Progenitor cell of endocrine pancreas (in vitro differentiated cells): ENCODE data around the gene NAP1L5. TPM values are rescaled to one million over a fixed set of nuclear protein-coding genes. Genes with fewer than 3 reads are reported as not detected.

Source experiments
- DNase-seq: peaks from one replicate; pipeline ENCODE4 v3.0.0; 2021; ENCODE audit warnings: low spot score; ENCODE audit not compliant: unreplicated experiment
- H3K27ac Mint-ChIP-seq: 2 replicates; pipeline ENCODE4 v1.8.0; 2021; ENCODE audit warnings: mild to moderate bottlenecking, moderate library complexity, mixed read lengths
- H3K27me3 Mint-ChIP-seq: 2 replicates; pipeline ENCODE4 v1.8.0; 2021; ENCODE audit warnings: mixed read lengths
- H3K36me3 Mint-ChIP-seq: 2 replicates; pipeline ENCODE4 v1.8.0; 2022; ENCODE audit warnings: mixed read lengths; ENCODE audit not compliant: insufficient read depth
- H3K4me1 Mint-ChIP-seq: 2 replicates; pipeline ENCODE4 v1.8.0; 2021; ENCODE audit warnings: low read depth, mixed read lengths
- H3K4me3 Mint-ChIP-seq: 2 replicates; pipeline ENCODE4 v1.8.0; 2021; ENCODE audit warnings: low read depth, mild to moderate bottlenecking, moderate library complexity, mixed read lengths
- H3K9me3 Mint-ChIP-seq: 2 replicates; pipeline ENCODE4 v1.8.0; 2021; ENCODE audit warnings: low read depth, mixed read lengths
- CTCF ChIP-seq: fragments of 200-600 bp; sonication (generic); IDR thresholded peaks from one replicate; pipeline ENCODE4 v1.5.0; 2021; ENCODE audit warnings: antibody characterized with exemption, mild to moderate bottlenecking; ENCODE audit not compliant: unreplicated experiment
- total RNA-seq: library from RNA; stranded (reverse); gene quantifications from 2 replicates; pipeline ENCODE4 v1.2.1, GENCODE V29; 2021

Gene NAP1L5
- total RNA-seq, 1 donor from 2014 or later: 3.9 TPM

- DNase-seq: no peak
- no peaks in the 10 kb centered on the region for H3K4me1 Mint-ChIP-seq
- H3K36me3 Mint-ChIP-seq: peaks cover 38% of the 10 kb centered on the region
- H3K4me3 Mint-ChIP-seq: no peak overlapping the region
- no peak for TF ChIP-seq CTCF
- H3K27me3 Mint-ChIP-seq: no peaks in the 10 kb centered on the region
- H3K27ac Mint-ChIP-seq: no peak overlapping the region
- peaks cover 29% of the 10 kb centered on the region for H3K9me3 Mint-ChIP-seq
These were observed 20.5 kb upstream of the NAP1L5 start for GRCh38 chr4:88718098-88718497.

- H3K9me3 Mint-ChIP-seq: peaks cover 38% of the 10 kb centered on the region
- DNase-seq: no peak
- no peaks in the 10 kb centered on the region for H3K27me3 Mint-ChIP-seq
- H3K4me3 Mint-ChIP-seq: no peak overlapping the region
- H3K27ac Mint-ChIP-seq: no peak overlapping the region
- TF ChIP-seq CTCF: no peak
- peaks cover 38% of the 10 kb centered on the region for H3K36me3 Mint-ChIP-seq
- no peaks in the 10 kb centered on the region for H3K4me1 Mint-ChIP-seq
These were observed 16.2 kb upstream of the NAP1L5 start for GRCh38 chr4:88713782-88714181.

GRCh38 chr4:88709989-88710388, 12.4 kb upstream of the NAP1L5 start:
- DNase-seq: no peak
- no peaks in the 10 kb centered on the region for H3K4me1 Mint-ChIP-seq
- no peak overlapping the region for H3K27ac Mint-ChIP-seq
- H3K4me3 Mint-ChIP-seq: no peak overlapping the region
- peaks cover 13% of the 10 kb centered on the region for H3K36me3 Mint-ChIP-seq
- TF ChIP-seq CTCF: no peak
- H3K9me3 Mint-ChIP-seq: peaks cover 11% of the 10 kb centered on the region
- no peaks in the 10 kb centered on the region for H3K27me3 Mint-ChIP-seq

GRCh38 chr4:88706574-88706973, 8.9 kb upstream of the NAP1L5 start:
- no peaks in the 10 kb centered on the region for H3K9me3 Mint-ChIP-seq
- H3K27me3 Mint-ChIP-seq: no peaks in the 10 kb centered on the region
- H3K4me3 Mint-ChIP-seq: no peak overlapping the region
- no peak overlapping the region for H3K27ac Mint-ChIP-seq
- H3K36me3 Mint-ChIP-seq: no peaks in the 10 kb centered on the region
- TF ChIP-seq CTCF: peak; percentile 56
- no peaks in the 10 kb centered on the region for H3K4me1 Mint-ChIP-seq
- DNase-seq: no peak

GRCh38 chr4:88705805-88706492, 8.3 kb upstream of the NAP1L5 start:
- DNase-seq: no peak
- Mint-ChIP-seq H3K27me3 (no peaks in the 10 kb centered on the region), H3K36me3 (no peaks in the 10 kb centered on the region), H3K4me1 (no peaks in the 10 kb centered on the region), H3K27ac (no peak overlapping the region), H3K4me3 (no peak overlapping the region), H3K9me3 (no peaks in the 10 kb centered on the region)
- no peak for TF ChIP-seq CTCF
